Measurements from ENCODE around the gene LURAP1L.

GRCh38 chr9:12849486-12850003 lies 74.7 kb downstream of the LURAP1L start:
- TF ChIP-seq POLR2A (IDR thresholded peaks at IDR 0.05), result no peak
- TF ChIP-seq, protein P1, sequence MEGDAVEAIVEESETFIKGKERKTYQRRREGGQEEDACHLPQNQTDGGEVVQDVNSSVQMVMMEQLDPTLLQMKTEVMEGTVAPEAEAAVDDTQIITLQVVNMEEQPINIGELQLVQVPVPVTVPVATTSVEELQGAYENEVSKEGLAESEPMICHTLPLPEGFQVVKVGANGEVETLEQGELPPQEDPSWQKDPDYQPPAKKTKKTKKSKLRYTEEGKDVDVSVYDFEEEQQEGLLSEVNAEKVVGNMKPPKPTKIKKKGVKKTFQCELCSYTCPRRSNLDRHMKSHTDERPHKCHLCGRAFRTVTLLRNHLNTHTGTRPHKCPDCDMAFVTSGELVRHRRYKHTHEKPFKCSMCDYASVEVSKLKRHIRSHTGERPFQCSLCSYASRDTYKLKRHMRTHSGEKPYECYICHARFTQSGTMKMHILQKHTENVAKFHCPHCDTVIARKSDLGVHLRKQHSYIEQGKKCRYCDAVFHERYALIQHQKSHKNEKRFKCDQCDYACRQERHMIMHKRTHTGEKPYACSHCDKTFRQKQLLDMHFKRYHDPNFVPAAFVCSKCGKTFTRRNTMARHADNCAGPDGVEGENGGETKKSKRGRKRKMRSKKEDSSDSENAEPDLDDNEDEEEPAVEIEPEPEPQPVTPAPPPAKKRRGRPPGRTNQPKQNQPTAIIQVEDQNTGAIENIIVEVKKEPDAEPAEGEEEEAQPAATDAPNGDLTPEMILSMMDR (IDR thresholded peaks at IDR 0.05), result no peak

Measured in thyroid gland (tissue), 4 donors.